Measurements from ENCODE around the gene CYP2B6.
"Not testable (repeated sequence)": the region's sequence is repeated elsewhere in the genome, so short reads cannot be mapped to it uniquely, and the experiment has no call there.

- not testable (repeated sequence) for TF ChIP-seq CTCF, POLR2A (IDR thresholded peaks at IDR 0.05)
Measured at GRCh38 chr19:41045095-41045494, 54.0 kb downstream of the CYP2B6 start.

All from body of pancreas (tissue), 4 donors.